ENCODE measurements around the gene VPS11.
A peak's percentile ranks its signal among the peaks of the same experiment; 100 is the strongest.

VPS11 gene

DNA sequence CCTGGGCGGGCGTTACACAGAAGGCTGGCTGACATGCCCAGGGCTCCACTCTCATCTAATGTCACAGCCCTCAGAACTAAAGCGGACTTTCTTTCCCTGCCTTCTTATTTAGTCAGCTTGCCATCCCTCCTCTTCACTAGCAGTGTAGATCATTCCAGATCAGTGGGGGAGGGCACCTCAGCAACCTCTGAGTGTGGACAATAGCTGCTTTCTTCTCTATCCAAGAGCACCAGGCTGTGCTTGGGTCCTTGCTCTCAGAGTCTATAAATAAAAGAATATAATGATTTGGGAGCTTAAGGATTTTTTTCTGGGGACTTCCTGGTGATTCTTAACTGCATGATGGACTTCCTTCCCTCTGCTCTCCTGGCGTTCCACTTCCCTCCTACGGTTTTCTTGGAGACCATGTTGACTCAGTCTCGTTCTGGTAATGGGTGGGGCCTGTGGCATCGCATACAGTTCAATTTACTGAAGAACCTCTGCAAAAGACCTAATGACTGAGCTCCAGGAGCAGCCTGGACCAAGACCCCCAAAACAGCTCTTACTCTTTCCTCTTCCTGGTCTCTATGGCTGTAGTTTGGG lies 14.2 kb downstream of the VPS11 start:
- no peak for DNase-seq (ENCODE audit: low spot score)

GRCh38 chr11:119084663-119085436 lies 17.2 kb downstream of the VPS11 start, which contains the start of gene HMBS:
TSS of gene HMBS (plus strand) at chr11:119084881. CDS start at chr11:119085034, 153 bp downstream.
- peak; percentile 94 for DNase-seq (ENCODE audit: low spot score)

GRCh38 chr11:119085437-119085847 lies 17.8 kb downstream of the VPS11 start:
- no peak for DNase-seq (ENCODE audit: low spot score)

DNA sequence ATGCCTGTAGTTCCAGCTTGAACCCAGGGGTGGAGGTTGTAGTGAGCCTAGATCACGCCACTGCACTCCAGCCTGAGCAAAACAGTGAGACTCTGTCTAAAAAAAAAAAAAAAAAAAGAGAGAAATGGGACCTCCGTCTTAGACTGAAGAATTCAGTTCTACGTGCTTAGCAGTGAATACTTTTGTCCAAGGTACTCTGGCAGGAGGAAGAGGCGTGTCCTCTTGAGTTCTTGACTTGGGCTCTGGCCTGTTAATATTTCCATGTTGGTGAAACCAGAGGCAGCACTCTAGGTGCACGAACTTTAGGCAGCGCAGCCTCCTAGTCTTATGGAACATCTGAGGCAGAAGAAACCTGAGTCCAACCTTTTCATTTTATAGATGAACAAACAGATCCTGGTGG lies 19.5 kb downstream of the VPS11 start:
- no peak for DNase-seq (ENCODE audit: low spot score)

- no peak for DNase-seq (ENCODE audit: low spot score)
Observed at GRCh38 chr11:119087747-119088241, 20.2 kb downstream of the VPS11 start.

DNA sequence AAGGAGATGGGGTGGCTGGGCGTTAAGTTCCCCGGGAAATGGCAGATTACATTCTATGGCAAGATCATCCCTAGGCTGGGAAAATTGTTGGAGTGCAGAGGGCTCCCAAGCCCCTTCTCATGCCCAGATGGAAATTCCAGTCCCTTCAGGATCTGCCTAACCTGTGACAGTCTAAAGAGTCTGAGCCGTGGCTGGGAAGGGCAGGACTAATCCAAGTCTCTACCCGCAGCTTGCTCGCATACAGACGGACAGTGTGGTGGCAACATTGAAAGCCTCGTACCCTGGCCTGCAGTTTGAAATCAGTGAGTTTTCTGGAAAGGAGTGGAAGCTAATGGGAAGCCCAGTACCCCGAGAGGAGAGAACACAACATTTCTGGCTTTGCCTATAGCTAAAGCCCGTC lies 20.8 kb downstream of the VPS11 start:
- DNase-seq (ENCODE audit: low spot score): no peak

- DNase-seq (ENCODE audit: low spot score): no peak
Observed at GRCh38 chr11:119089319-119089718, 21.7 kb downstream of the VPS11 start.

- DNase-seq (ENCODE audit: low spot score): no peak
Observed at GRCh38 chr11:119091178-119091577, 23.6 kb downstream of the VPS11 start.

DNA sequence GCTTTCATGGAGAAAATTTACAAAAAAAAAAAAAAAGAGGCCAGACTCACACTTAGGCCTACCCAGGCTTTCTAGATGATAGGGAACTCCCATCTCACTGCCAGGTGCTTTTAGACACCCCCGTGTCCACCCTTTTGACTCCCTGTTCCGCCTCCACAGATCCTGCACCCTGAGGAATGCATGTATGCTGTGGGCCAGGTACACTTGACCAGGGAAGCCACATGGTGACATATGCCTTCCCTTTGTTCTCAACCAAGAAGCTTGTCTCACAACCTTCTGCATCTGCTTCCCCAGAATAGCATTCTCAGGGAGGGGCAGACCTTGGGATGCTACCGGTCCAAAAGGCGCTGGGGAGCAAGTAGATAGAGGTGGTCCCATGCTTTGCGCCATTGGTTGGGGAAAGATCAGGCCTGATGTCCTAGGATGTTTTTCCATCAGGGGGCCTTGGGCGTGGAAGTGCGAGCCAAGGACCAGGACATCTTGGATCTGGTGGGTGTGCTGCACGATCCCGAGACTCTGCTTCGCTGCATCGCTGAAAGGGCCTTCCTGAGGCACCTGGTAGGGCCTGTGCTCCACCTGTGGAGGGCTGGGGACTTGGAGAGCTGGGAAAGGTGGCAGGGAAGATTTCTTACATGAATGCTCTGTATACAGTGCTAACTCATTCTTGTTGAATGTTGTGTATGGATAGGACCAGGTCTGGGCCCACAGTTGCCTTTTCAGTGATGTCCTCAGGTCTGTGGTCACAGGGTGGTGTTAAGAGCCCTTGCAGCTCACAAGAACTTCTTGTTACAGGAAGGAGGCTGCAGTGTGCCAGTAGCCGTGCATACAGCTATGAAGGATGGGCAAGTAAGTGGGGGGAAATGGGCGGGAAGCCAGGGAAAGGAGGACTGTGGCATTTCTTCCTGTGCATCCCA lies 24.6 kb downstream of the VPS11 start:
- no peak for DNase-seq (ENCODE audit: low spot score)

GRCh38 chr11:119092880-119093842 lies 25.5 kb downstream of the VPS11 start:
- no peak for DNase-seq (ENCODE audit: low spot score)

DNA sequence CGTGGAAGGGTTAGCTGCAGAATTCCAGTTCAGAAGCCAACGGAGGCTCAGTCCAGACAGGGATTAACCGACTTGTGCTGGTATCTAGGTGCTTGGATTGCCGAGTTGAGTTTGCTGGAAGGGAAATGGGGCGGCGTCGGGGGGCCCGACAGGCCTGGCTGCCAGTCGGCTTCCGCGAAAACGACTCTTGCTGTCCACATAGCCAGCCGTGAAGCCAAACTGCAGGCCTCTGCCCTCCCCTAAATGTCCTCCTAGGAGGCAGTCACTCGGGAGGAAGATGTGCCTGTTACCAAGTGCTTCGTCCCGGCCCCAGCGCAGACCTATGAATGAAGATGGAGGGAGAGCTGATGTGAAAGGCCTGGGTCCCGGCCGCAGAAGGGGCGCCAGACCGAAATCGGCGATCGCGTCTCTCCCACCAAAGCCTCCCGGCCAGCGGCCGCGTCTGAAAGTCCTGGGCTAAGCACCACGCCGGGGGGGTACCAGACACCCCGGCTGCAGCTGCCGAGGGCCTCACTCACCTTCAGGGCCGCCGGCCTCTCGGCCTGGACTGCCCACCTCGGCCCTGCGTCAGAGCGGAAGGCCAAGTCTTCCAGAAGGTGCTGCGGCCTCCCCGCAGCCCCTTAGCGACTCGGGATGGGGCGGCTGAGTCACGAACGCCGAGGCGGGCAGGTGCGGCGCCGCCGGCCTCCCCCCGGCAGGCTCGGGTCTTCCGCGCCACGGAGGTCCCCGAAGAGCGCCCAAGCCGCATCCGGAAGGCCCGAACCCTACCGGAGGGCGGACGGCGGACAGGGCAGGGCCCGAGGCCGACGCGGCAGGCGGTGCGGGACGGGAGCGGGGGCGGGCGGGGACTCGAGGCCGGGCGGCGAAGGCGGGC lies 26.6 kb downstream of the VPS11 start:
- no peak for DNase-seq (ENCODE audit: low spot score)

- DNase-seq (ENCODE audit: low spot score): no peak
Observed at GRCh38 chr11:119094816-119095065, 27.1 kb downstream of the VPS11 start.

GRCh38 chr11:119095066-119095880 lies 27.7 kb downstream of the VPS11 start:
- peak; percentile 100 for DNase-seq (ENCODE audit: low spot score)

GRCh38 chr11:119099711-119100110 lies 32.1 kb downstream of the VPS11 start:
- no peak for DNase-seq (ENCODE audit: low spot score)

DNA sequence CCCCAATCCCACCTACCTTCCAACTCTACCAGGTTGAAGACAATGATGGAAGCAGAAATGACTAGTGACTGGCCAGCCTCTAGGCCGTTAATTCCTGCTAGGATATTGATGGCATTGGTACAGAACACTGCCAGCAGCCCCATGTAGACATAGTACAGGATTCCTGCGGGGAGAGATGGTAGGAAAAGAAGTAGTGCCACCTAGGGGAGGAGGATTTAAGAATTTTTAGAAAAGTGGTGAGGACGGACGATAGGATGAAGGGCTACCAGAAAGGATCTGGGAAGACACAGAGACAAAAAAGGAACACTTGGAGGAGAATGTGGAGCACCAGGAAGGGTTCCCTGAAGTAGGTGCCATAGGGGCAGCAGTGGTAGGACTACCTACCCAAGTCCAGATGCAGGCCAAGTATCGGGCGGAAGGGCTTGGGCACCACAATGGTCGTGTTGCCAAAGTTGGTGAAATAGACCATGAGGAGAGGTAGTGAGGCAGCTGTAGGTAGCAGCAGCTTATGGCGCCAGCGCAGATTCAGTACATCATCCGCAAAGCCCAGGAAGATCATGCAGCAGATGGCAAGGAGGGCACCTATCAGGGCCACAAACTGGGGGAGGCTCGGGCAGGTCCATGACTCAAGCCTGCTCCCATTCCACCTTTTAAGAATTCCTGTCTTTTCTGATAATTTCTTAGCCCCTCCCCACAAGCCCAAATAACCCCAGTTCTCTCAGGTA lies 32.8 kb downstream of the VPS11 start:
- no peak for DNase-seq (ENCODE audit: low spot score)

DNA sequence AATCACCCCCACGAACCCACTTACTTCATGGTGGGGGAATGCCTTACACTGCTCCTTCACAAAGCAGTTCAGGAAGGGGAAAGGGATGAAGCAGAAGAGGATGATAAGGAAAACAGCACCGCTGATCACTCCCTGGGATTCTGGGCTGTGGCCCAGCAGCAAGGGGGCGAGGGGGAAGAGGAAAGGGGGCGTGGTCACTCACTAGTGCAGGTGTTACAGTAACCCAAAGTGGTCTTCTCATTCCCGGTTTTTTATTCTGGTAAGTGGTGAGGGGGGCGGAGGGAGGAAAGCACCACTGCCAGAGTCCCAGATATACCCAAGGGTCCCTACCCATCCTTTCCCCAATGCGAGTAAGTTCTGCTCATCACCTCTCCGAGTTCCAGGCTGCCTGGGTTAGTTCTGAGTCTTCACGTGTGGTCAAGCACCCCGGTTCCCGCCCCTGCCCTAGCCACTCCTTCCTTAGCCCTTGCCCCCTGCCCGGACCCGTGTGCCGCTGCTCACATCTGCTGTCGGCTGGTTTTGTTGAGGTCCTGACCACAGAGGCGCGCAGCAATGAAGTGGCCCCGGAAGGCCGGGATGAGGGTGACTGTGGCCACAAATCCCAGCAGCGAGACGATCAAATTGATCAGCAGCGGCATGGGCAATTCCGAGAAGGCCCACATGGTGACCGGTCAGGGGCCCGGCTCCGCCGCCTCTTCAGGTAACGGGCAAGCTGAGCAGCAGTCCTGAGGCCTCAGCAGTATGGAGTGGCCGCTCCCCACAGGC lies 33.6 kb downstream of the VPS11 start:
- DNase-seq (ENCODE audit: low spot score): no peak

DNA sequence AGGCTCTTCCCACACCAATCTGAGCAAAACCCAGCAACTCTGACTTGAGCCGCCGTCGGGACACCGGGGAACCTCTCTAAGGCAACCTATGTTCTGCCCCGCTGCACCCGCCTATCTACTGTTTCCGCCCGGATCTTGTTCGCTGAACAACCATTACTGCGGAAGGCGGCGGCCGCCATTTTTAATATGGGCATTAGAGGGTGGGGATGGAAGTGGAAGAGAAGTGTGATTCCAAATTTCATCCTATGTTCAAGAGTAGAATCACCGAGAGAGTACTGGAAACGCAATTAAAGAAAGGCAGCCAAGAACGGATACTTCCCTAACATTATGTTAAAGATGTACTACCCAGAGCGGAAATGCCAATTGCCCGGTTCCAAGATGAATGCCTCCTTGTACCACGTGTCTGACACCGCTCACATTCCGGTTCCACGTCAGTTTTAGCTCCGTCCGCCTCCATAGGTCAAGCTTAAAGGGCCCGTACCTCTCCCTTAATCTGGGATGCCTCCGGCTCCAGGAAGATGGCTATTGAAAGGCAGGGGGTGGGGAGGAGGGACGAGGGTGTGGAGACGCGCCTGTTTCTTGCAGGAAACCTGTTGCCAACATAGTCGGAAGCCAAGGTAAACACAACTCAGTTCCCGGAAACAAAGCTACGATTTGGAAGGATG lies 34.3 kb downstream of the VPS11 start, which contains the start of gene DPAGT1:
TSS of gene DPAGT1 (minus strand) at position 95 of the 665 bp plus-strand sequence. CDS start 198 bp downstream, outside the sequence.
- peak; percentile 91 for DNase-seq (ENCODE audit: low spot score)

Data from activated CD4-positive, alpha-beta T cell treated with anti-CD3 and anti-CD28 coated beads, Interleukin-2, Interleukin-4, amounts not matched to agents 100 ng/mL and 50 ng/mL, durations not matched to agents 16 hours and 8 hours (primary cell).